Prostate gland (tissue), 2 donors: ENCODE data around the gene NUDCD3. TPM values are rescaled to one million over a fixed set of nuclear protein-coding genes. Genes with fewer than 3 reads are reported as not detected.

Experiments used
- DNase-seq: peaks from one replicate; pipeline ENCODE4 v3.0.0-alpha.2; 2019; ENCODE audit warnings: low spot score
- H3K27ac ChIP-seq, 2 donors: fragments of 200-600 bp; sonication (generic); 2 replicates each; pipeline ENCODE4 v1.5.1; 2017 to 2019
- H3K27me3 ChIP-seq: fragments of 200-600 bp; sonication (generic); replicated peaks from 2 replicates; pipeline ENCODE4 v1.5.1; 2019; ENCODE audit not compliant: insufficient read depth
- H3K36me3 ChIP-seq, 2 donors: fragments of 200-600 bp; sonication (generic); 1 replicate in 1 of 2; 2 replicates in 1 of 2; pipeline versions ENCODE4 v1.5.1 to v1.8.1; 2017 to 2019
- H3K4me1 ChIP-seq: fragments of 200-600 bp; sonication (generic); replicated peaks from 2 replicates; pipeline ENCODE4 v1.5.1; 2019
- H3K4me3 ChIP-seq, 2 donors: fragments of 200-600 bp; sonication (generic); 2 replicates each; pipeline ENCODE4 v1.5.1; 2017 to 2019
- H3K9me3 ChIP-seq: fragments of 200-600 bp; sonication (generic); 2 replicates; pipeline ENCODE4 v1.5.1; 2017
- POLR2A ChIP-seq: fragments of 450-650 bp; IDR thresholded peaks from one replicate; pipeline ENCODE4 v1.6.1; 2016; ENCODE audit warnings: antibody characterized with exemption, mild to moderate bottlenecking
- POLR2AphosphoS5 ChIP-seq: sonication (generic); formaldehyde crosslinking; IDR thresholded peaks from one replicate; pipeline ENCODE4 v1.6.1; 2017; ENCODE audit warnings: antibody characterized with exemption
- WGBS: methylation state at CpG from one replicate; pipeline ENCODE4 v1.1.5; 2018; 5-methylcytosine and 5-hydroxymethylcytosine counted together
- intact Hi-C: fragments of 100-400 bp; cut with DNase I; formaldehyde crosslinking; loops from one replicate; pipeline ENCODE4 v1.14.2; 2022
- total RNA-seq, 2 donors: library from RNA; depleted of rRNA; stranded (reverse); fragments of >200 nt; gene quantifications; one replicate each; pipeline ENCODE4 v1.1.0, GENCODE V29; 2016
- TF ChIP-seq, protein P1 (sequence below), 4 experiments: fragments of 200-600 bp in 2 of 4; fragments of 450-650 bp in 2 of 4; sonication (generic) in 2 of 4; IDR thresholded peaks; 1 replicate in 3 of 4; 2 replicates in 1 of 4; pipeline ENCODE4 v1.5.1; 2016 to 2019; ENCODE audit warnings: antibody characterized with exemption in 4 of 4, mild to moderate bottlenecking in 2 of 4, moderate library complexity in 2 of 4

The NUDCD3 gene
- total RNA-seq, 2 donors from 2014 or later: 55.2 to 55.9 TPM

DNA sequence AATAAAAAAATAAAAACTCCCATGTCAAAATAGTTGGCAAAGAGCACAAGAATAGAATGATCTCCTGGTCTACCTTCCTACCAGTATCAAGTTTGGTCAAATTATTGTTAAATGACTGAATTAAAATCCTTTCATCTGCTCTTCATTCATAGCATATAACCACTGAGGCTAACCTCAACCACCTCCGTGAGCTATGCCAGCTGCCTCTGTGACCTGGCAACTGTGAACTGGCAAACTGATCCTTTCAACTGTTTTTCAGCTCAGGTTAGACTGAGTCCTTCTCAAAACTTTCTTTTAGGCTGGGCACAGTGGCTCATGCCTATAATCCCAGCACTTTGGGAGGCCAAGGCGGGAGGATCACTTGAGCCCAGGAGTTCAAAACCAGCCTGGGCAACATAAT, 36.1 kb downstream of the NUDCD3 start:
- H3K27me3 ChIP-seq: no peaks in the 10 kb centered on the region
- H3K36me3 ChIP-seq: no peaks in the 10 kb centered on the region
- no peak for DNase-seq
- TF ChIP-seq POLR2A (no peak), POLR2AphosphoS5 (no peak)
- TF ChIP-seq, protein P1, sequence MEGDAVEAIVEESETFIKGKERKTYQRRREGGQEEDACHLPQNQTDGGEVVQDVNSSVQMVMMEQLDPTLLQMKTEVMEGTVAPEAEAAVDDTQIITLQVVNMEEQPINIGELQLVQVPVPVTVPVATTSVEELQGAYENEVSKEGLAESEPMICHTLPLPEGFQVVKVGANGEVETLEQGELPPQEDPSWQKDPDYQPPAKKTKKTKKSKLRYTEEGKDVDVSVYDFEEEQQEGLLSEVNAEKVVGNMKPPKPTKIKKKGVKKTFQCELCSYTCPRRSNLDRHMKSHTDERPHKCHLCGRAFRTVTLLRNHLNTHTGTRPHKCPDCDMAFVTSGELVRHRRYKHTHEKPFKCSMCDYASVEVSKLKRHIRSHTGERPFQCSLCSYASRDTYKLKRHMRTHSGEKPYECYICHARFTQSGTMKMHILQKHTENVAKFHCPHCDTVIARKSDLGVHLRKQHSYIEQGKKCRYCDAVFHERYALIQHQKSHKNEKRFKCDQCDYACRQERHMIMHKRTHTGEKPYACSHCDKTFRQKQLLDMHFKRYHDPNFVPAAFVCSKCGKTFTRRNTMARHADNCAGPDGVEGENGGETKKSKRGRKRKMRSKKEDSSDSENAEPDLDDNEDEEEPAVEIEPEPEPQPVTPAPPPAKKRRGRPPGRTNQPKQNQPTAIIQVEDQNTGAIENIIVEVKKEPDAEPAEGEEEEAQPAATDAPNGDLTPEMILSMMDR (IDR thresholded peaks at IDR 0.05): no peak
- H3K4me1 ChIP-seq: no peaks in the 10 kb centered on the region
- no peak overlapping the region for H3K27ac ChIP-seq
- H3K9me3 ChIP-seq: no peaks in the 10 kb centered on the region
- WGBS: 90% methylated on average over 2 of the region's 2 CpGs
- intact Hi-C loops: no loop called here
- H3K4me3 ChIP-seq: no peak overlapping the region

DNA sequence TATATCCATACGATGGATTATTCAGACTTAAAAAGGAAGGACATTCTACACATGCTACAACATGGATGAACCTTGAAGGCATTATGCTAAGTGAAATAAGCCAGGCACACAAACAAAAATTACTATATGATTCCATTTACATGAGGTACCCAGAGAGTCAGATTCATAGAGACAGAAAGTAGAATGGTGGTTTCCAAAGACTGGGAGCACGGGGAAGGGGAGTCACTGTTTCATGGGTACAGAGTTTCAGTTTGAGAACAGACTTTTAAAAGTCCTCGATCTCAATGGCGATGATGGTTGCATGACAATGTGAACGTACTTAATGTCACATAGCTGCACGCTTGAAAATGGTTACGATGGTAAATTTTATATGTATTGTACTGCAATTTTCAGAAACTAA, 39.3 kb downstream of the NUDCD3 start:
- Histone ChIP-seq H3K27me3 (no peaks in the 10 kb centered on the region), H3K4me1 (no peaks in the 10 kb centered on the region), H3K9me3 (no peaks in the 10 kb centered on the region), H3K36me3 (no peaks in the 10 kb centered on the region), H3K27ac (no peak overlapping the region), H3K4me3 (no peak overlapping the region)
- no peak for TF ChIP-seq POLR2A
- TF ChIP-seq, protein P1 (IDR thresholded peaks at IDR 0.05): no peak
- no peak for TF ChIP-seq POLR2AphosphoS5
- intact Hi-C loops: no loop called here
- WGBS: 96% methylated on average over 7 of the region's 7 CpGs
- DNase-seq: no peak

DNA sequence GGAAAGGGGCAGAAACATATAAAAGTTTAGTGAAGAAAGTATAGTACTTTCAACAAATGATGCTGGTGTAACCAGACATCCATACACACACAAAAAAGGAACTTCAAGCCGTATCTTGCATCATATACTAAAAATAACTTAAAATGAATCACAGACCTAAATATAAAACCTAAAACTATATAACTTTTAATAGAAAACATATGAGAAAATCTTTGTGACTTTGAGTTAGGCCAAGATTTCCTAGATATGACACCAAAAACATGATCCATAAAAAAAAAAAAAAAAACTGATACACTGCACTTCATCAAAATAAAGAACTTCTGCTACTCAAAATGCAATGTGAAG, 40.9 kb downstream of the NUDCD3 start:
- H3K27me3 ChIP-seq: no peaks in the 10 kb centered on the region
- TF ChIP-seq, protein P1 (IDR thresholded peaks at IDR 0.05): no peak
- TF ChIP-seq POLR2AphosphoS5 (no peak), POLR2A (no peak)
- no peak overlapping the region for H3K4me3 ChIP-seq
- no peak overlapping the region for H3K27ac ChIP-seq
- H3K4me1 ChIP-seq: no peaks in the 10 kb centered on the region
- H3K36me3 ChIP-seq: no peaks in the 10 kb centered on the region
- H3K9me3 ChIP-seq: no peaks in the 10 kb centered on the region
- intact Hi-C loops: no loop called here
- 82% methylated on average over 1 of the region's 1 CpG for WGBS
- no peak for DNase-seq

DNA sequence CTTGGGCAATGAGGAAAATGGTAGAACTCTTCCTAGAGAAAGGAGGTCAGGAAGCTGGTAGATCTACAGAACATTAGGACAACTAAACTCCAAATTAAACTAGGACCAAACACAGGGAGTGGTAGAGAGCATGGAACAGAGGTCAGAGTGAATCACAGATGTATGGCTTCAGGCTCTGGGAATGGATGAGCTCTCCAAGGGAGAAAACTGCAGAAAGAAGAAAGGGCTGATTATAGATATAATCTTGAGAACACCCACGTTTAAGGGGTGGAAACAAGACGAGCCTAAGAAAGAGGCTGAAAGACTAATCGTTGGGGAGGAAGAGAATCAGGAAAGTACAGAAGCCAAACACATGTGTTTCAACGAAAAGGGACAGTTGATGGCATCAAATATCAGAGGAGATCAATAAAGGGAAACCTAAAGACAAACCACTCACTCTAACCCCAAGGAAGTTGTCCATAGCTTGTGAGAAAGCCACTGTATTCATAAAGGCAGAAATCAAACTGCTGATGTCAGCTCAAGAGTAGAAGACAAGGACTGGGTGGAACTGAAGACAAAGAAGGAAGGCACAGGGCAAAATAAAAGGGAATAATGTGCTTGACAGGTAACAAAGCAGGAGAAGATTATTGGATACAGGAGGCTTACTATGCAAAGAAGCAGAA, 41.4 kb downstream of the NUDCD3 start:
- H3K4me3 ChIP-seq: no peak overlapping the region
- no peaks in the 10 kb centered on the region for H3K36me3 ChIP-seq
- no peak overlapping the region for H3K27ac ChIP-seq
- 46% methylated on average over 4 of the region's 4 CpGs for WGBS
- no peaks in the 10 kb centered on the region for H3K4me1 ChIP-seq
- intact Hi-C loops: no loop called here
- no peaks in the 10 kb centered on the region for H3K27me3 ChIP-seq
- TF ChIP-seq, protein P1 (IDR thresholded peaks at IDR 0.05): no peak
- TF ChIP-seq POLR2A: no peak
- no peak for TF ChIP-seq POLR2AphosphoS5
- no peaks in the 10 kb centered on the region for H3K9me3 ChIP-seq
- DNase-seq: no peak

DNA sequence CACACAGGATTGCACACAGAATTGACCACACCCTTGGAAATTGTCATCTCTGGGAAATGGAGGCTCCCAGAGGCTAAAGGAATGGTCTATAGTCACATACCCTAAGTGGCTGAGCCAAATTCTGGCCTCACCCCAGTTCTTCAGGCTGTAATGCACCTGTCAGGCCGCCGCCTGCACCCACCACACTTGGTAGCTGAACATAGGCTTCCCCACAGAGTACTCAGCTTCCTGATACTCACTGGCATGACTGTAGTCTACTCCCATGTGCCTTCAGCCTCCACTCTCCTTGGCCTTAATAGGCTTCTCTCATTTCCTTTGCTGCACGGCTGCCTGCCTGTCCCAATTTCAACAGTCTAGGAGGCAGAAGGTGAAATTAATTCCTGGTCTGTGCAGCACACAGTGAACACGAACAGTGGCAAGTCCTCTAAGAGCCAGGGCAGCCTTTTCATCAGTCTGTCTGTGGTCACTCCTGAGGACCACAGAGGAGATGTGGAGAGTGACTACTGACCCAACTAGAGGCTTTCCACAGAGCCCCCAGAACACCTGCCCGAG, 42.5 kb downstream of the NUDCD3 start:
- TF ChIP-seq, protein P1 (IDR thresholded peaks at IDR 0.05): no peak
- TF ChIP-seq POLR2AphosphoS5 (no peak), POLR2A (no peak)
- Histone ChIP-seq H3K4me3 (no peak overlapping the region), H3K9me3 (no peaks in the 10 kb centered on the region), H3K27me3 (no peaks in the 10 kb centered on the region), H3K4me1 (no peaks in the 10 kb centered on the region), H3K27ac (no peak overlapping the region), H3K36me3 (no peaks in the 10 kb centered on the region)
- intact Hi-C loops: no loop called here
- WGBS: 92% methylated on average over 5 of the region's 5 CpGs
- no peak for DNase-seq
